COLO668 (cell line): ENCODE measurements around the gene BEST1.
"Not testable (repeated sequence)": the region's sequence is repeated elsewhere in the genome, so short reads cannot be mapped to it uniquely, and the experiment has no call there.

ENCODE experiments used
- DNase-seq: peaks from one replicate; lab custom pipeline; 2025; ENCODE audit not compliant: unreplicated experiment; lab: John Stamatoyannopoulos, UW

The BEST1 gene

GRCh38 chr11:61947486-61948210, 2.5 kb upstream of the BEST1 start:
- DNase-seq = peak; percentile 62

GRCh38 chr11:61948505-61948904, 1.6 kb upstream of the BEST1 start:
- no peak for DNase-seq

- no peak for DNase-seq
These were observed 749 bp upstream of the BEST1 start for GRCh38 chr11:61949169-61950034.

GRCh38 chr11:61951484-61952135, 1.5 kb downstream of the BEST1 start:
- no peak for DNase-seq

GRCh38 chr11:61952882-61953281, 2.7 kb downstream of the BEST1 start:
- no peak for DNase-seq

- DNase-seq = not testable (repeated sequence)
These were observed 3.5 kb downstream of the BEST1 start for GRCh38 chr11:61953632-61954031.

GRCh38 chr11:61954106-61954850, 4.1 kb downstream of the BEST1 start:
- DNase-seq = no peak

GRCh38 chr11:61954851-61955421, 4.8 kb downstream of the BEST1 start:
- no peak for DNase-seq

- peak; percentile 62 for DNase-seq
These were observed 5.4 kb downstream of the BEST1 start for GRCh38 chr11:61955422-61956135.

- DNase-seq = no peak
These were observed 6.3 kb downstream of the BEST1 start for GRCh38 chr11:61956191-61957020.

- no peak for DNase-seq
These were observed 7.0 kb downstream of the BEST1 start for GRCh38 chr11:61957021-61957770.

GRCh38 chr11:61958590-61958989, 8.4 kb downstream of the BEST1 start:
- no peak for DNase-seq

GRCh38 chr11:61959114-61959513, 9.0 kb downstream of the BEST1 start:
- no peak for DNase-seq

- no peak for DNase-seq
These were observed 9.5 kb downstream of the BEST1 start for GRCh38 chr11:61959678-61960077.

GRCh38 chr11:61960532-61960931, 10.4 kb downstream of the BEST1 start:
- no peak for DNase-seq

- DNase-seq = no peak
These were observed 11.5 kb downstream of the BEST1 start for GRCh38 chr11:61961570-61962212.

- no peak for DNase-seq
These were observed 12.3 kb downstream of the BEST1 start for GRCh38 chr11:61962213-61963015.
